DMS79 (cell line): Measurements from ENCODE around the gene BCAP31.
A peak's percentile ranks its signal among the peaks of the same experiment; 100 is the strongest.
"Not testable (repeated sequence)": the region's sequence is repeated elsewhere in the genome, so short reads cannot be mapped to it uniquely, and the experiment has no call there.

Source experiments
- DNase-seq: peaks from one replicate; lab custom pipeline; 2025; lab: John Stamatoyannopoulos, UW

The BCAP31 gene

DNA sequence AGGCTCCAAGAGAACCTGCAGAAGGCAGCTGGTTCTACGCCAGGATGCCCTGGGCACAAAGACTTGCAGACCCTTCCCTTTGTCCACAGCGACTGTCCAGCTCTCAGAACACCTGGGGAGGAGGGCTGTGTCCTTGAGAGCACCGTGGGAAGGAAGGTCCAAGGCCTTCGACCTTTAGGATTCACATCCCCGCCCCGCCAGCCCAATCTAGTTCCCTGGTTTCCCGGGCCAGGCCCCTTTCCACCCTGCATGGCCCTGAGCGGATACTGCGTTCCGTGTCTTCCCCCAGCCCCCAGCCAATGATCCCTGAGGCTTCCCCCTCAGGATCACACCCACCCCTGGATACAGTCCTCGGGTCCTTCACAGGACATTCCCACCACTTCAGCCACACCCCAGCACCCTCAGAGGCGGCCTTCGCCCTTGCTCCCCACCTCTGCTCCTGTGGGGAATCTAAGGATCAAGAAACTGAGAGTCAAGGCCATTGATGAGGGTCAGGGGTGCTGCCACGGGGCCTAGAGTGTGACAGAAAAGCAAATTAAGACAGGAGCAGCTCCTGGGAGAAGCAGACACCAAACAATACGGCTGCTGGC is 9.6 kb upstream of the BCAP31 start:
- DNase-seq = no peak

GRCh38 chrX:153732401-153732800 is 8.2 kb upstream of the BCAP31 start:
- DNase-seq = no peak

GRCh38 chrX:153731845-153732215 is 7.6 kb upstream of the BCAP31 start:
- DNase-seq = no peak

DNA sequence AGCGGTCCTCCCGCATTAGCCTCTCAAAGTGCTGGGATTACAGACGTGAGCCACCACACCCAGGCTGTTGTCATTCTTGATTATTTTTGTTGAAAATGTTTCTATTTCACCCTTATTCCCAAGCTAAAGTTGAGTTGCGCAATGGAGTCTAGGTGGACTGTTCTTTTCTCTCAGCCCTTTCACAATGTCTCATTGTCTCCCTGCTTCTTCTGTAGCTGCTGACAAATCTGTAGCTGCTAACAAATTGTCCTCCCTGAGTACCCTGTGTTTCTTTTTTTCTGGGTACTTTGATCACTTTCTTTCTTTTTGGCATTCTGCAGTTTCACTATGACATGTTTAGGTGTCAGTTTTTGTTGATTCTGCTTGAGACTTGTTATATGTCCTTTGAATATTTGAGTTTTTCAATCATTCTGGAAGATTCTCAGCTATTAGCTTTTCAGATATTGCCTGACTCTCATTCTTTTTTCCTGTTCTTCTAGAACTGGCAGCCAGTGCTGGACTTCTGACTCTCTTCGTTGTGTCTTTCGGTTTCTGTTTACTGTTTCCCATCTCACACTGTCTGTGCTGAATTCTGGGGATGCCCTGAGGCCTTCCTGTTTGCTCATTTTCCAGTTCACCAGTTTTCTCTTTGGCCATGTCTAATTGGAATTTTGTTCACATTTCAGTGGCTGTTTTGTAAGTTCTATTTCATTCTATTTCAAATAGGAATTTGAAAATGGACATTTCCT is 7.1 kb upstream of the BCAP31 start:
- no peak for DNase-seq

DNA sequence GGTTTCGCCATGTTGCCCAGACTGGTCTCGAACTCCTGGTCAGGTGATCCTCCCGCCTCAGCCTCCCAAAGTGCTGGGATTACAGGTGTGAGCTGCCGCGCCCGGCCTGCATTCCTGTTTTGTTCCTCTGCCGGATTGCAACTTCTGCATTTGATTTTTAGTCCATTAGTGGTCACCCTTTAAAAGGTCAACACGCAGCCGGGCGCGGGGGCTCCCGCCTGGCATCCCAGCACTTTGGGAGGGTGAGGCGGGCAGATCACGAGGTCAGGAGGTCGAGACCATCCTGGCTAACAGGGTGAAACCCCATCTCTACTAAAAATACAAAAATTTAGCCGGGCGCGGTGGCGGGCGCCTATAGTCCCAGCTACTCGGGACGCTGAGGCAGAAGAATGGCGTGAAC is 5.9 kb upstream of the BCAP31 start:
- not testable (repeated sequence) for DNase-seq

DNA sequence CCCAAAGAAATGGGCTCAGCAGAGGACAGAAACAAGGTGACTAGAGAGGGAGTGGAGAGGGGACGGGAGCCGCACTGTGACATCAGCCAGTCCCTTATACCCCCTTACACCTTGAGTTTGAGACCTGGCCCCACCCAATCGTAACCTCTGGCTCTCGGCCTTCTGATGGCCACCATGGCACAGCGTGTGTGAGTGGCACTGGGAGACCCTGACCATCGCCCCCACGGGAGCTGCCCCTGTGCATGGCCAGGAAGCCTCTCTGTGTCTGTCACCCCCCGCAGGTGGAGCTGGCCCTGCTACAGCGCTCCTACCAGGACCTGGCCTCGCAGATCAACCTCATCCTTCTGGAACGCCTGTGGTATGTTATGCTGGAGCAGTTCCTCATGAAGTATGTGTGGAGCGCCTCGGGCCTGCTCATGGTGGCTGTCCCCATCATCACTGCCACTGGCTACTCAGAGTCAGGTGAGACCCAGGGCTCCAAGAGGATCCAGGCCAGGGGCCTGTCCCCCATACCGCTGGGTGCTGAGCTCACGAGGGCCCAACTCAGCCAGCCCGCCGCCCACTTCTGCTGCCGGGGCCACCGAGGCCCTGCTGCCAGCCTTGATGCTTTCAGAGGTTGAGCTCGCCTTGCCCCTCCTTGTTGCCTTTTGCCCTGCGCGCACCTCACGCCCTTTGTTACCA is 4.9 kb upstream of the BCAP31 start:
- DNase-seq = no peak

DNA sequence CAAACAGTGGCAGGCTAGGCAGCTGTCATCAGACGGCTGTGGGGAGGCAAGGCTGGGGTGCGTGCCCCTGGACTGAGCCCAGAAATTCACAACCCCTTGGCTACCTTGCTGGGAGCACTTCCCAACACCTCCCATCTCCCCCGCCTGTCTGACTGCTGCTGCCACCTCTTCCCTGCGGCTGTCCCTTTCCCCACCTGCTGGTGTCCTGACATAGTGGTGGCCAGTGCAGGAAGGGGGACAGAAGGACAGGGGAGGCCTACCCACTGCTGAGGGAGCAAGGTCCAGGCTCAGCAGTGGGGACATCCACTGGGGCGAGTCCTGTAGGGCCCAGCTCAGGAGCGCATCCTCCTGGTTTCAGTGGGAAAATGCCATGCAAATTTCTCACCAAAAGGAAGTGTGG is 3.9 kb upstream of the BCAP31 start:
- DNase-seq = no peak

DNA sequence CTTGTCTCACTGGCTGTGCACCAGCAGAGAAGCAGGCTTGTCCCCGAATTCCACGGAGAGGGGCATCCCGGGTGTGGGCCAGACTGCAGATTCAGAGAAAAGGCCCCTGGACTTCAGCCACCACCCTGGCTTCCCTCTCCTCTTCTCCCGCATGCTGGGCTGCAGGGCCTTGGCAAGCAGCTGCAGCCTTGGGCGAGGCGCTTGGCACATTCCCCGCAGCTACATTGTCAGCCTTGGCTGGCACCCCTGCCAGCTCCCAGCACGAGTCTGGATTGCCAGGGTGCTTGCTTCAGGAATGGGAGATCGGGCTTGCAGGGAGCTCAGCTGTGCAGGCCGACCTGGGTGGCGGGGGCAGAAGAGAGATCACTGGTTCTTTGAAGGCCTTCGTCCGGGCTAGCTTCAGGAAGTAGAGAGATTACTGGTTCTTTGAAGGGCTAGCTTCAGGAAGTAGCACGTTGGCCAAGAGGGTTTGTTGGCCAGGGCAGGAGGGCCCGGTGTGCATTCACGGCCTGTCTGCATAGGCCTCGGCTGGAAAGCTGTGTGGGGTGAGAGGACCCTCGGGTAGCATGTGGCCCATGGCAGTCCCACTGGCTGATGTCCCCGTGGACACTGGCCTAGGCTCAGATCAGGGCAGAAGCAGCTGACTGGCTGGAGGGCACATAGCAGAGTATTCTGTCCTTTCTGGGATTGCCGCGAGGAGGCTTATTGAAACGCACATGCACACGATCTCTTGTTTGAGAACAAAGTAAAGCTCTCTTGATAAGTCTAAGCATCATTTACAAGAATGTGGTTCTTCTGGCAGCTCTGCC is 3.1 kb upstream of the BCAP31 start:
- DNase-seq = peak; percentile 17

DNA sequence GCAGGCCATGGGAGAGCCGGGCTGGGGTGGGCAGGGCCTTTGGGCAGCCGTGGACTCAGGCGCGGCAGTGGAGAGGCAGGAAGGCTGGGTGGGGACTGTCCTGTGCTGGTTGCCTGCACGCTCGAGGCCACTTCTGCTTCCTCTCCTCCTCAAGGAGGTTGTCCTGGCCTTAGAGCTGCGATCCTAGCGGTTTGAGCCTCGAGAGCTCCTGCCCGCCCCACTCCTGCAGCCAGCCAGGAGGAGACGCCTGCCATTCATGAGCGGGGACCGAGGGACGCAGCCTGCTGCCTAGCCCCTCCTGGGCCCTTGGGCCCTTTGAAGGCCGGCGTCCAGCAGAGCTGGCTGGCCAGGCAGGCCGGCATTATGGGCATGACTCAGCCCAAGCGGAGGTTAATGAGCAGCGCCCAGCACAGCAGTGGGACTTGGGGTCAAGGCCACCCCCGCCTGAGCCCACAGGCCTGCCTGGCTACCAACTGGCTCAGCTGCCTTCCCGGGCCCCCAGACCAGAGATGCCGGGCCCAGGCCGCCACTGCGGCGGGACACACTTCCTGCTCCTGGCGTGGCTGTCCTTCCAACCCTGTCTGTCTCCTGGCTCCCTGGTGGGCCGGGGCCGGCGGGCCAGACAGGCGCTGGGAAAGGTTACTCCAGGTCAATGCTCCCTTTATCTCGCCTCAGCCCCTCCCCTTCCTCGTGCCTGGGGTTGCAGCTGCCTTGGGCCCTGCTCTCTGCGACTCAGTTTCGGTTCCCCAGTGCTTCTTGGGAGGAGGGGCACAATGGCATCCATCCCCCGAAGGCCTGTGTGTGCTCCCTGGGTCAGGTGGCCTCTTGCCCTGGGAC is 2.3 kb upstream of the BCAP31 start:
- DNase-seq = peak; percentile 18

DNA sequence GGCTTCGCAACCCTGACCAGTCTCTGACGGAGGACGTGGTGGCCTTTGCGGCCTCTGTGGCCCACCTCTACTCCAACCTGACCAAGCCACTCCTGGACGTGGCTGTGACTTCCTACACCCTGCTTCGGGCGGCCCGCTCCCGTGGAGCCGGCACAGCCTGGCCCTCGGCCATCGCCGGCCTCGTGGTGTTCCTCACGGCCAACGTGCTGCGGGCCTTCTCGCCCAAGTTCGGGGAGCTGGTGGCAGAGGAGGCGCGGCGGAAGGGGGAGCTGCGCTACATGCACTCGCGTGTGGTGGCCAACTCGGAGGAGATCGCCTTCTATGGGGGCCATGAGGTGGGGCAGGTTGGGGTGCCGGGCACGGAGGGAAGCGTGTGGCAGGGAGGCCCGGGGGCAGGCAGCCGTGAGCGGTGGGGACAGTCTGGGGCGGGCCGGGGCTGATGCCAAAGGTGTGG is 1.7 kb upstream of the BCAP31 start:
- DNase-seq = no peak

DNA sequence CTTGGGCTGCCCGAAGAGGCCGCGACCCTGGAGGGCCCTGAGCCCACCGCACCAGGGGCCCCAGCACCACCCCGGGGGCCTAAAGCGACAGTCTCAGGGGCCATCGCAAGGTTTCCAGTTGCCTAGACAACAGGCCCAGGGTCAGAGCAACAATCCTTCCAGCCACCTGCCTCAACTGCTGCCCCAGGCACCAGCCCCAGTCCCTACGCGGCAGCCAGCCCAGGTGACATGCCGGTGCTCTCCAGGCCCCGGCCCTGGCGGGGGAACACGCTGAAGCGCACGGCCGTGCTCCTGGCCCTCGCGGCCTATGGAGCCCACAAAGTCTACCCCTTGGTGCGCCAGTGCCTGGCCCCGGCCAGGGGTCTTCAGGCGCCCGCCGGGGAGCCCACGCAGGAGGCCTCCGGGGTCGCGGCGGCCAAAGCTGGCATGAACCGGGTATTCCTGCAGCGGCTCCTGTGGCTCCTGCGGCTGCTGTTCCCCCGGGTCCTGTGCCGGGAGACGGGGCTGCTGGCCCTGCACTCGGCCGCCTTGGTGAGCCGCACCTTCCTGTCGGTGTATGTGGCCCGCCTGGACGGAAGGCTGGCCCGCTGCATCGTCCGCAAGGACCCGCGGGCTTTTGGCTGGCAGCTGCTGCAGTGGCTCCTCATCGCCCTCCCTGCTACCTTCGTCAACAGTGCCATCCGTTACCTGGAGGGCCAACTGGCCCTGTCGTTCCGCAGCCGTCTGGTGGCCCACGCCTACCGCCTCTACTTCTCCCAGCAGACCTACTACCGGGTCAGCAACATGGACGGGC is 1.0 kb upstream of the BCAP31 start:
- DNase-seq = no peak

DNA sequence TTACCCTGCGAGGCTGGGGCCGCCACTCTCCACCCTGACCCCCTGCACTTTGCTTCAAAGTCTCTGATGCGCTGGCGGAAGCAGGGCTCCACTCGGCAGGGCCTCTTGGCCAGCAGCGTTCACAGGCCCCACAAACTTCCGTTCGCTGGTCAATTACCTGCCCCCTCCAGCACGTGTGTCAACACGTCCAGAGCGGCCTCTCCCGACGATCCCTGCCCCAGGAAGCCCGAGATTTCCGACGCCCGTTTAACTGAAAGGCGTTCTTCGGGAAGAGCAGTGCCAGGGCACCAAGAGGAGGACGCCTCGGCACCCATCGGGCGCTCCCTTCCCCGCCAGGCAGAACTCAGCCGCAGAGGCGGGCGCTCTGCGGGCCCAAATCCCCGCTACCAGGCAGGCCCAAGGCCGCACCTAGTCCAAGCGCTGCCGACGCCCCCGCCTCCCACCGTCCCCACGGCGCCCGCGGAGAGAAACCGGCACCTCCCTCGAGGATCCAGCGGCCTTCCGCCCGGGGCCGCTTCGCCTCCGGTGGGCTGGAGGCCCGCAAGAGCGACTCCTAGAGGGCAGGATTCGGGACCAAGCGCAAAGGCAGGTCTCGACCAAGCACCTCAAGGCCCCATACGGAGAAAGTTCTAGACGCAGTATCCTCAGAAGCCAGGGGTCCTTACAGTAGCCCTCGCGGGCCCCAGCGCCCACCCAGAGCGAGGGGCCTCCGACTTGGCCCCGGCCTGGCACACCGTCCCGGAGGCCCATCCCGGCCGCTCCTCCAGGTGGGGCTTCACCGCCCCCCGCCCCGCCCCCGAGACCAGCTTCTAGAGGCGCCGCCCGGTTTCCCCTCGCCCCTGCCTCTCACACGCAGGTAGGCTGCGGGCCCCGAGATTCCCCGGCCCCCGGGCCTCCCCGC is 586 bp downstream of the BCAP31 start:
- no peak for DNase-seq

- DNase-seq = no peak
These were observed 1.4 kb downstream of the BCAP31 start for GRCh38 chrX:153722704-153723350.

- DNase-seq = no peak
These were observed 4.5 kb downstream of the BCAP31 start for GRCh38 chrX:153719701-153720100.

DNA sequence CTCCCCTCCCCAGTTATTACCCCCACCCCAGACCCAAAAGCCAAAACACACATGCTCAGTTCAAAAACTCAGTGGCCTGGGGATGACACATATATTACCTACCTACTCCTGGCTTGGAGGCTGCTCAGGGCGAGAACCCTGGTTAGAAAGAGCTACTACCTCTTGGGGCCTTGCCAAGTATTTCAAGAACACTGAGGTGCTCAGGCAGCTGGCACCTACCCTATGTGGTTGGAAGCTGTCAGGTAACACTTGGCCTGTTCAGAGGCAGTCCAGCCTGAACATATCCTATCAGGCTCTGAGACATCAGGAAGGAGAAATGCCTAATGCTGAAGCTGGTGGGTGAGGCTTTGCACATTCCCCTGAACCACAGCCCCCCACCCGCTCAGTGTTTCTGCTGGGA is 4.9 kb downstream of the BCAP31 start:
- DNase-seq = no peak

- DNase-seq = no peak
These were observed 6.7 kb downstream of the BCAP31 start for GRCh38 chrX:153717445-153717844.

- DNase-seq = no peak
These were observed 9.9 kb downstream of the BCAP31 start for GRCh38 chrX:153714256-153714655.

DNA sequence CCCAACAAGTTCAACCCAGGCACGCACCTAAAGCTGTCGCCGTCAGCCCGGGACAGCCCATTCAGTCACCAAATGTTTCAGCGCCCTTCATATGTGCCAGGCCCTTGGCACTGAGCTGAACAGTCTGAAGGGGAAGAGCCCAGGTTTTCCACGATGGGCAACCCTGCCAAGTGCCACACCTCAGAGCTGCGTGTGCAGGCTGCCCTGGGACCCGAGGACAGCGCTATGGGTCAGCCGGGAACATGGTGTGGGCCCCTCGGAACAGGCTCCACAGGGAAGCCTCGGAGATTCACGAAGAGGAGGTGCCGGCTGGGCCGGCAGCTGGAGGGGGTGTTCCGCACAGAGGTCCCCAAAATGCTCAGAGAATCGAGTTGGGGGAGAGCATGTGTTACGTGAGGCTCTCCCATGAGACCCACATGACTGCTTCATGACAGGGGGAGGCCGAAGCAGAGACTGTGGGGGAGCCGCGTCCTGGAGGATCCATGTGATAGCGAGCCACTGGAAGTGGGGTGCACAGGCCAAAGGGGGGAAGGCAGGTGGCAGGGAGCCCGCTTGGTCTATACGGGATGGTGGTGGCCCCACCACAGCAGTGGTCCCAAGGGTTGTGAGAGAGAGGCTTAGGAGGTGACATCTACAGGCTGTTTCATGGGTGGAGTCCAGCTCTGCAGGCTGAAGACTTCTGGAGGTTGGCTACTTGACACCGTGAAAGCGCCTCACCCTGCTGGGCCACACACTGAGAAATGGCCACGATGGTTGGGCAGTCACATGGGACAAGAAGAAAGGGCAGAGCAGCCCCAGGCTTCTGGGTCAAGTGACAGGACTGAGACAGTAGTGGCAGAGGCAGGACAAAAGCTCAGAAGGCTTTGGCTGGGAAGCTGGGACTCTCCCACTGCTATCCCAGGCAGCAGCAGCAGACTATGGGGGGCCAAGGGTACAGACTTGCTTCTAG is 14.2 kb downstream of the BCAP31 start:
- no peak for DNase-seq
